Testis (tissue), 2 donors: Measurements from ENCODE around the gene CHKA.

Experiments
- POLR2A ChIP-seq: fragments of 450-650 bp; IDR thresholded peaks from one replicate; pipeline ENCODE4 v1.6.1; 2017; ENCODE audit warnings: antibody characterized with exemption, mild to moderate bottlenecking, moderate library complexity
- TF ChIP-seq, protein P1 (sequence below), 3 experiments: fragments of 450-650 bp in 2 of 3; fragments of 200-600 bp in 1 of 3; sonication (generic) in 1 of 3; IDR thresholded peaks; one replicate each; pipeline ENCODE4 v1.5.1; 2016 to 2019; ENCODE audit warnings: antibody characterized with exemption in 3 of 3, mild to moderate bottlenecking in 2 of 3, moderate library complexity in 1 of 3

DNA sequence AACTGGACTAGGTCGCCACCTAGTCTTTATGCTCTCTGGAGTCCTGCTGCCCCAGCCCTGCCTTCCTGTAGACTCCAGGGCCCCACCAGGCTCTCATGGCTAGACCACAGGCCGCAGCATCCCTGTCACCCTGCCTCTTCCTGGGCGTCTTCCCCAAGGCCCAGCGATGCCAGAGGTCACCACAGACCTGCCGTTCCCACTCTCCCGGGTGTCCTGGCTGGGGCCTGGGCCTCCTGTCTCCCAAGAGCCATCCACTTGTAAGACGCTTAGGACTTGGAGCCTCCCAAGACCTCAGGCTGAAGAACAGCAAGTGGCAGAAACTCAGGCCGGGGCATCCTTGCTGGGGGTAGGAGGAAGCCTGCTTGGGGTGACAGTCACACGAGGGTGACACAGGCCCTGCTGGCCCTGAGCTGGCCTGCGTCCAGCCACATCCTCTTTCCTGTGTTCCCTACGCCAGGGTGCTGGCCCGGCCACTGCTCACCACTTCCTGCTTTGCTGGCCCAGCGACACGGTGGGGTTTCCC, 84.4 kb downstream of the CHKA start:
- TF ChIP-seq, protein P1, sequence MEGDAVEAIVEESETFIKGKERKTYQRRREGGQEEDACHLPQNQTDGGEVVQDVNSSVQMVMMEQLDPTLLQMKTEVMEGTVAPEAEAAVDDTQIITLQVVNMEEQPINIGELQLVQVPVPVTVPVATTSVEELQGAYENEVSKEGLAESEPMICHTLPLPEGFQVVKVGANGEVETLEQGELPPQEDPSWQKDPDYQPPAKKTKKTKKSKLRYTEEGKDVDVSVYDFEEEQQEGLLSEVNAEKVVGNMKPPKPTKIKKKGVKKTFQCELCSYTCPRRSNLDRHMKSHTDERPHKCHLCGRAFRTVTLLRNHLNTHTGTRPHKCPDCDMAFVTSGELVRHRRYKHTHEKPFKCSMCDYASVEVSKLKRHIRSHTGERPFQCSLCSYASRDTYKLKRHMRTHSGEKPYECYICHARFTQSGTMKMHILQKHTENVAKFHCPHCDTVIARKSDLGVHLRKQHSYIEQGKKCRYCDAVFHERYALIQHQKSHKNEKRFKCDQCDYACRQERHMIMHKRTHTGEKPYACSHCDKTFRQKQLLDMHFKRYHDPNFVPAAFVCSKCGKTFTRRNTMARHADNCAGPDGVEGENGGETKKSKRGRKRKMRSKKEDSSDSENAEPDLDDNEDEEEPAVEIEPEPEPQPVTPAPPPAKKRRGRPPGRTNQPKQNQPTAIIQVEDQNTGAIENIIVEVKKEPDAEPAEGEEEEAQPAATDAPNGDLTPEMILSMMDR (IDR thresholded peaks at IDR 0.05) = no peak
- no peak for TF ChIP-seq POLR2A
